Measurements from ENCODE around the gene GSE1.

GSE1 gene

DNA sequence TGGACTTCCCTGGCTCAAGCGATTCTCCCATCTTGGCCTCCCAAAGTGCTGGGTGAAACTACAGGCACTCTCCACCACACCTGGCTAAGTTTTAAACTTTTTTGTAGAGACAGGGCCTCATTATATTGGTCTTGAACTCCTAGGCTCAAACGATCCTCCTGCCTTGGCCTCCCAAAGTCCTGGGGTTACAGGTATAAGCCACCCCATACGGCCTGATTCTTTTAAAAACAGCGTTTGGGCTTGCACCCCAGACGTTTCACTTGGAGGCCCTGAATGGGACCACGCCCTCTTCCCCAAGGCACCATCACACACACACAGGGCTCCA, 105.0 kb downstream of the GSE1 start:
- TF ChIP-seq ZFX (IDR thresholded peaks at IDR 0.05) (no peak), CTCF (conservative IDR thresholded peaks at IDR 0.05) (peak; percentile 53)
- H3K27ac ChIP-seq: no peak overlapping the region

GRCh38 chr16:85718682-85719081, 105.6 kb downstream of the GSE1 start:
- no peak overlapping the region; the same call in 1 of the 2 replicates for H3K27ac ChIP-seq
- TF ChIP-seq ZFX (IDR thresholded peaks at IDR 0.05) (no peak), CTCF (conservative IDR thresholded peaks at IDR 0.05) (peak; percentile 54)

GRCh38 chr16:85719605-85720301, 106.6 kb downstream of the GSE1 start:
- peak overlapping the region; percentile 37 for H3K27ac ChIP-seq
- TF ChIP-seq CTCF (conservative IDR thresholded peaks at IDR 0.05): no peak
- TF ChIP-seq ZFX (IDR thresholded peaks at IDR 0.05): no peak

GRCh38 chr16:85720302-85720637, 107.1 kb downstream of the GSE1 start:
- H3K27ac ChIP-seq: peak overlapping the region; percentile 37

GRCh38 chr16:85722128-85722893, 109.2 kb downstream of the GSE1 start:
- TF ChIP-seq ZFX (IDR thresholded peaks at IDR 0.05) (no peak), CTCF (conservative IDR thresholded peaks at IDR 0.05) (no peak)
- no peak overlapping the region for H3K27ac ChIP-seq

More at GRCh38 chr16:85720302-85720637, 107.1 kb downstream of the GSE1 start:
- TF ChIP-seq CTCF (conservative IDR thresholded peaks at IDR 0.05) (no peak), ZFX (IDR thresholded peaks at IDR 0.05) (no peak)

- no peak for TF ChIP-seq ZFX (IDR thresholded peaks at IDR 0.05)
- TF ChIP-seq CTCF (conservative IDR thresholded peaks at IDR 0.05): no peak
- H3K27ac ChIP-seq: no peak overlapping the region
Observed at GRCh38 chr16:85724126-85724879, 111.2 kb downstream of the GSE1 start.

DNA sequence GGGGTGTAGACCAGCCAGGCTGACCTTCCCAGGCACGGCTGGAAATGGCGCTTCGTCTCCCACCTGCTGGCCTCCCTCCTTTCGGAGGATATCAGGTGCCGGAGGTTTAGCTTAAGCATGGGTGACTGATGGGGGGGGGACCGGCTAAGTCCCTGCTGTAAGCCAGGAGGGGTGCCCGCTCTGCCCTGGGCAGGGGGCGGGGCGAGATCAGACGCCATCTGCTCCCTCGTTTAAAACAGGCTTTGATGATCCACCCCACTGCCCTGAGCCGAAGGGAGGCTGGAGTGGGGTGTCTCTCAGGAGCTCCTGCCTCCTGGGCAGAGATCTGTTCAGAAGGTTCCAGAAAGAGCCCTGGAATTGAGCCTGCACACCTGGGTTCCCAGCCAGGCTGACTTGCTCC, 111.8 kb downstream of the GSE1 start:
- no peak for TF ChIP-seq ZFX (IDR thresholded peaks at IDR 0.05)
- TF ChIP-seq CTCF (conservative IDR thresholded peaks at IDR 0.05): no peak
- H3K27ac ChIP-seq: no peak overlapping the region

All from C4-2B (cell line).